GM19468 (cell line): ENCODE results near the gene COL6A3.

Source experiments
- ATAC-seq: cut with Tn5 transposase; IDR thresholded peaks from one replicate; pipeline ENCODE4 v1.9.1; 2021; ENCODE audit warnings: mild to moderate bottlenecking, moderate library complexity, moderate number of reproducible peaks; ENCODE audit not compliant: unreplicated experiment; ENCODE audit errors: extremely low read depth

Gene COL6A3

DNA sequence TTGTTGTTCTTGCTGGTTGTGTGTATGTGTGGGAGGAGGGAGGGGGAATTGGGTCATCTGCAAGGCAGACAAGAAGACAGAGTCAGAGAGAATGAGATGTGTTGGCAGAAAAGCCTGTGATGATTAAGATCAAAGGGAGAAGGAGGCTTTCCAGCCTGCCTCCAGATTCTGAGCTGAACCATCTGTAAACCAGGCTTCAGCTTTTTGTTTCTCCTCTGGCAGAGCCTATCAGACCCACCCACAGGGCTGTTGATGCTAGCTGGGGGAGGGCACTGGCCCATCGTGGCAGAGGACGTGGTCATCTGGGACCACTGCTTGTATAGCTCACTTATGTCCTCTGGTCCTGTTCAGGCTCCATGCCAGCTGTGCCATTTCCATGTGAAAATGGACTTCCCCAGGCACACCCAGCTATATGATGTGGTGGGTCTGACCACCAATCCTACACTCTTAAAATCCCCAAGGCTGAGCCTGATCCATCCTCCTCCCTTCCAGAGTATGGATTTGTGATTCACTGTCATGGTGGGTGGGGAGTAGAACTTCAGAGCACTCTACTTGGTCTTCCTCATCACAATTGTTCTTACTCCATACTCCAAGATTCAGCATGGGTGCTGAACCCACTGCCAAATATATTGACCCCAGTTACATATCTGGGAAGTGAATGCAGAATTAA lies 27.8 kb upstream of the COL6A3 start:
- ATAC-seq: no peak

DNA sequence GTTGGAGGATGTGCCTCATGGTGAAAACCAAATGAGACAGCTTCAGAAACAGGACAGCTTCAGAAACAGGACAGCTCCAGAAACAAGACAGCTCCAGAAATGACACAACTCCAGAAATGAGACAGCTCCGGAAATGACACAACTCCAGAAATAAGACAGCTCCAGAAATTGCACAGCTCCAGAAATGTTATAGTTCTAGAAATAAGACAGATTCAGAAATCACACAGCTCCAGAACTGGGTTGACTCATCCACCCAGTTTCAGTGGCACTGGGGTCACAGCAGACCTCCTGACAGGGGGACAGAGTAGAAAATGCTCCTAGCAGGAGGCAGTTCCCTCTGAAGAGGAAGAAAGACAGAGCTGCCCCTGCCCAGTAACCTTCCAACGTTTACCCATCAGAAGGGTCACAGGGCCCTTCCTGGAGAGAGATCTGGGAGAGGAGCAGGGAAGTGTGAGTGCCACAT lies 26.9 kb upstream of the COL6A3 start:
- no peak for ATAC-seq

DNA sequence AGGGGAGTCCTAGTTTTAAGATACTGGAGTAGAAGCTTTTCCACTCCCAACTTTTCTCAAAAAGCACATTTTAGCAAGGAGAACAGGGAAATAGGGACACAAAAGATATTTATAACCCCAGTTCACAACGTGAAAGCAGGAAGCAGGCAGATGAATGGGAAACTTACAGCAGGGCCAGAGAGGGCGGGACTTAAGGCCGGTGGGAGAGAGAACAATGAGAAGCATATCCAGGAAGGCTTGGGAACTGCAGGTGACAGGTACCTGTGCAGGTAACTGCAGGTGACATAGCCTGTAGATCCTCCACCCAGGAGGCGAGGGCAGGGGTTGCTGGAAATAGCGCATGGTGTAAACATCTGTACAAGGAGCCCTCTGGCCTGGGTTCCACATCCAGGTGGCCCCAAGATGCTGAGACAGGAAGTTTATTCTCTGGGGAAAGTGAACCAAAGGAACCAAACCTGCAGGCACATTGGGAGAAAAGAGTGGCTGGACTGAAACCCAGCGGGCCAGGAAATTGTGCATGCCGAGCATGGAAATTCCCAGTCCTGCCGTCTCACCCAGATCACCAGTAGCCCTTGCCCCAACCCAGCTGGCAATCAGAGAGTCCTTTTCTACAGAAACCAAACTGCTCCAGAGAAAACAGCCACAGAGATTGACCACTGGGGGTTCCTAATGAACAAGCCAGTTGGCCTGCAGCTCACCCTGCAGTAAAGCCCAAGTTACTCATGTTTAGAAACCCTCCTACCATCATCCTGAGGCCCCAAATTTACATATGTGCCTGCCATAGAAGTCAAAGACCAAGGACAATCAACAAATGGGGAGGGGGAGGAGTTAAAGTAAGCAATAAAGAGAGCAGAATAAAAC lies 24.3 kb upstream of the COL6A3 start:
- ATAC-seq: no peak

DNA sequence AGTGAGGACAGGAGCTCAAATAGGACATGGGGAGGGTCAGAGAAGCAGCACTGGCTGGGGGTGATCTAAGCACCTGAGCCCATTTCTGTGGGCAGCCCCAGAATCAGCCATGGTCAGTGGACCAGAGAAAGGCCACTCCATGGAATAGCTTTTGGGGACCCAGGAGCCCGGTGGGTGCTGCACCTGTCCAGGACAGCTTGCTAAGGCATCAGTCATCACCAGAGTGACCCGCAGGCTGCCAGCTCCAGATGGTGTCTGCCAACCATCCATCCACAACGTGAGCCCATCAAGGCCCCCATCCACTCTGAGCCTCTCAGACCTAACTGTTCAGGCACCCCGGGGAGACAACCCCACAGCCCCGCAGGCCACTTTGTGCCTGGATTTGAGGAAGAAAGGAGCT lies 23.6 kb upstream of the COL6A3 start:
- no peak for ATAC-seq

DNA sequence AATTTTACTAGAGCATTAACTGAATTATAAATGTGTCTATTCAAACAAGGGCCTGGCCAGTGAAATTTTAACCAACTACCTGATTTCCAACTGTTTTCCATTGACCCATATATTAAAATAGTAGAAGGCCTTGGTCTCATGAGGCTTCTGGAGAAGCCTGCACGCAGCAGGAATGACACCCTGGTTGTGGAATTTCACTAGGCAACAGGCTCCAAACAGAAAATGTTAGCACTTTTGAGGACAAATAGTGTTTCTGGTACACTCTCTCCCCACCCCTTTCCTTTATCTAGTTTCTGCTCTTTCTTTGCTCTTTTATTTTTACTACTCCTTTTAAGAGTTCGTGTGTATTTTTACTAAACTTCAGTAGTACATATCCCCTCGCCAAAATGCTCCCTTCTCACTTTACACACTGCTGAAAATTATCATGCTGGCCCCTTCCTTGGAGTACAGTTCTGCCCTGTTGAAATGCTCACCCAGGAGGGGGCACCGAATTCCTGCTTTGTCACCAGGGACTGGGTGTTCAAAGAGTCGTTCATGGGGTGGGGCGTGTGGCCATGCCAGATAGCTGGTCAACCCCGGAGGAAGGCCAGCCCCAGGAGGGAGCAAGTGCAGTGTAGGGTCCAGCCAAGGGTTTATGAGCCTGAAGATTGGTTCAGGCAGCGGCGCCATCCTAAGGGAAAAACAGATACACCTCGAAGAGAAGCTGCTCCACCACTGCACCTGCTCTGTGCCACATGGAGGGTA lies 22.1 kb upstream of the COL6A3 start:
- no peak for ATAC-seq

DNA sequence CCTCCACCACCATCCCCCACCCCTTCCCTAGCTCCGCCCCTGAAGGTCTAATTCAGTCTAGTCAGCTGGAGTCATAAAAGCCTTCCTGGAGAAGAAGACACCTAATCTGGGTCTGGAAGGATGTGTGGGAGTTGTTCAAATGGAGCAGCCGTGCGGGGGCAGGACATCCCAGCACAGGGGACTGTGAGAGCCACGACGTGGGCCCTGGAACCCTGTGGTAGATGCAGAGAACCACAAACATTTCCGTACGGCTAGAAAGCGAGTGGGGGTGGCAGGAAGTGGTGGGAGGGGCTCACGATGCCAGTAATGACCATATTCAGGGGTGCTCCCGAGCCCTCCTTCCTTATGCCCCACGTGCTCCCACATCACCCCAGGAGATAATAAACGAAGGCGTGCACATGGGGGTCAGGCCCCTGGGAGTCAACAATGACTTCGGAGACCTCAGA lies 20.9 kb upstream of the COL6A3 start:
- no peak for ATAC-seq

DNA sequence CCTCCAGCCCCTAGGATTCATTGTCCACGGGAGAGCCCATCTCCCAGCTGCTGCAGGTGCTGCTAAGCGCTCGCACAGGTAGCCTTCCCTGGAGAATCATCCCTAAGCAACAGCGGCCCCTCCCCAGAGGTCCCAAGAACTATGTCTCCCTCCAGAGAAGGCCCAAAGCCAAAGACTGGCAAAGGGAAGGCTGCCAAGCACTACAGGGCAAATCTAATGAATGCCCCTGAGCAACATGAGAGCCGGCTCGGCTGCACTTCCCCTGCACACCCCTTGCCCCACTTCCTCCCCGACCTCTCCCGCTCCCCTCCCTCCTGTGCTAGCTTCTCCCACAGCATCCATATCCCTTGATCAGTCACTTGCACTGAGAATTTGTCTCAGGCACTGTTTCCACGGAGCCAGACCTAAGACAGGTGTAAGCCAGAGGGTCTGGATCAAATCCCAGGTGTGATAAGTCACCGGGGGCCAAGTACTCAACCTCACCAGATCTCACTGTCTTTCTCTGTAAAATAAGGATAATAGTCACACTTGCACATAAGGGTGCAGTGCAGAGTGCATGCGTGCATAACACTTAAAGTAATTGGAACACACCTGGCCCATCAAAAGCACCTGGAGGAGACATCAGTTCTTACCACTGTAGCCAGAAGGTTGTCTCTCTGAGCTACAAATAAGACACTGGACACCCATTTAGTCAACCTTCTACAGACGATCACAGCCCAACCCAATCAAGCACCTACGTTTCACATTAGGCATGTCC lies 20.1 kb upstream of the COL6A3 start:
- ATAC-seq: no peak

DNA sequence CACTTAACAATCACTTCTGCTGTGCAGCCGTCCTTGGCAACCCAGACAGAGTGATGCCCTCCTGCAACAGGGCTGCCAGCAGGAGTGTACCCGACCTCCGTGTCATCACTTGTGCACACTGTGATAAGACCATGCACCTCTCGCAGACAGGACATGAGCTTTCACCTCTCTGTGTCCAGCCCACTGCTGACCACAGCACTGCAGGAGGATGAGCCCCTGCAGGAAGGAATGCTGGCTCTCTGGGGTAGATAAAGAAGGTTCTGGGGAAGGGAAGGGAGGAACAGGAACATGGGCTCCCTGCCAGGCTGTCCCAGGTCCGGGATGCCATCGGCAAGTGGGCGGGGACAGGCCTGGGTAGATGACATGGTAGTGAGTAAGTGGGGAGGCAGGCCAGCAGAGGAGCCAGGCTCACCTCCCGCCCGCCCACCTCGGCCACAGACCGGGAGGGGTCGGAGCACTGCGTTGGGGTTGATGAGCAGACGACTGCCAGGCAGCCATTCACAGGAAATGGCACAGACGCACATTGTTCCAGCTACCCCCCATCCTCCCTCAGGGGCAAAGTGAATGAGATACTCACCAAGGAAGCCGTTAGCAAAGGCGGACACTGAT lies 18.6 kb upstream of the COL6A3 start:
- ATAC-seq: no peak

DNA sequence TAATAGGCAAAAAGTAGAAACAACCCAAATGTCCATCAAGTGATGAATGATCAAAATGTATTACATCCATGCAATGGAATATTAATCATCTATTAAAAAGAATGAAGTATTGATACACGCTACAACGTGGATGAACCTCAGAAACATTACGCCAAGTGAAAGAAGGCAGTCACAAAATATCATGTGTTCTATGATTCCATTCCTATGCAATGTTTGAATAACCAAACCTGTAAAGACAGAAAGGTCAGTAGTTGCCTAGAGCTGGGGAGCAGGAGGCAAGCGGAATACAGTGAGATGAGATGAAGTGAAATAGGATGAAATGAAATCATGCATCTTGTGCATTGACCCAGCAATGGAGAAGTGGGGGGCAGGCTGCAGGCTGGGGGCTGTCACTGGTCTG lies 17.9 kb upstream of the COL6A3 start:
- no peak for ATAC-seq

DNA sequence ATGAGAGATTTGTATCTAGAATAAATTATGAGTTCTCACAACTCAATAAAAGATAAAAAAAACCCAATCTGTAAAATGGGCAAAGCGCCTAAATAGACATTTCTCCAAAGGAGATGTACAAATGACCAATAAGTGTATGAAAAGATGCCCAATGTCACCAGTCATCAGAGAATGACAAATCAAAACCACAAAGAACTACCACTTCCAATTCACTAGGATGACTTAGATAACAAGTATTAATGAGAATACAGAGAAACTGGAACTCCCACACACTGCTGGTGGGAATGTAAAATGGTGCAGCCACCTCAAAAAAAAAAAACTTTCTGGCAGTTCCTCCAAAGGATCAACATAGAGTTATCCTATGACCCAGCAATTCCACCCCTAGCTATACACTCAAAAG lies 17.4 kb upstream of the COL6A3 start:
- no peak for ATAC-seq

DNA sequence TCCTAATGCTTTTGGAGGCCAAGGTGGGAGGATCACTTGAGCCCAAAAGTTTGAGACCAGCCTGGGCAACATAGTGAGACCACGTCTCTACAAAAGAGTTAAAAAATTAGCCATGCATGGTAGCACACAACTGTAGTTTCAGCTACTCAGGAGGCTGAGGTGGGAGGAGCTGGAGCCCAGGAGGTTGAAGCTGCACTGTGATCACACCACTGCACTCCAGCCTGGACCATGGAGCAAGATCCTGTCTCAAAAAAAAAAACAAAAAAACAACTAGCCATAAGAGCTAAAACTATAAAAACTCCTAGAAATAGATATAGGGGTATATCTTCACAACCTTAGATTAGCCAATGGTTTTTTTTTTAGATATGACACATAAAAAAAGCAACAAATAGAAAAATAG lies 16.9 kb upstream of the COL6A3 start:
- ATAC-seq: no peak

DNA sequence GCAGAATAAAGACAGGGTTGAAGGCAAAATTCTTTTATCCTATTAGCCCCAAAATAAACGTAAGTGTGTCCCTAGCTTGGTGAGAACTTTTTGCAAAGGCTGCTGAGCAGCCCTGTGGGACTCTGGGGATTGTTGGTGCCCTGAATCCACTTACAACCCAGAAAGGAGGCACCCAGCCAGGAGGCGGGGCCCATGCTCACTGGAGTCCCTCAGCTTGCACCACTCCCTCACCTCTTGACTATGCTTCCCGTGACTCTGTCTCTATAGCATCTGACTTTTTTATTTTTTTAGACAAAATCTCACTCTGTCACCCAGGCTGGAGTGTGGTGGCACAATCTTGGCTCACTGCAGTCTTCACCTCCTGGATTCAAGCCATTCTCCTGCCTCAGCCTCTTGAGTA lies 15.8 kb upstream of the COL6A3 start:
- ATAC-seq: no peak

DNA sequence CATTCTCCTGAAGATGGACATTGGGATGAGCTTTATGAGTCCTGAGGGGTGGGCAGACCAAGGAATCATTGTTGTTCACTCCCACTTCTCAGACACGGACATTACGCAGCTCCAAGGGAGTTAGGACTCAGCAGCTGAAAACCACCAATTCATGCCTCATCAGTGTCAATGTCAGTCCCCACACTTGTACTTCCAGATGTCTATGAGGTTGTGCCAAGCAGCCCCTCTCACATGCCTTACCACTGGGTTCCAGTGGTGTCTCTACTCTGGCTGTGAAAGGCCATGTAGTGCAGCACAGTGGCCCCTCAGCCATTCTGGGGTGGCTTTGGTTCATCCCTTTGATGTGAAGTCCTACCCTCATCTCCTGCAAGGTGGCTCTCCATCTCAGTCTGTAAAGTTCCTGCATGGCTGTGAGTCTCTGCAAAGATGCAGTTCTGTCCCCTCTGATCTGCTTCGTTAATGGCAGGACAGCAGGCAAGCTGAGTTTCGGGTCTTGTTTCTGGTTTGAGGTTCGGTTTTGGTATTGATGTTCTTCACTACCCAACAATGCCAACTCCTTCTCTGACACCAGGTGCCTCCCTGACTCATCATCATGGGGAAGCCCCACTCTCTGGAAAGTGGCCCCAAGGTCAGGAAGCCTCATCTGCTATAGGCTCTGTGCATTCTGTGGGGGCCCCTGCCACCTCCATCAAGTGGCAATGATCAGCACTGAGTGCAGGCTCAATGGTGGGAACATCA lies 14.0 kb upstream of the COL6A3 start:
- no peak for ATAC-seq

DNA sequence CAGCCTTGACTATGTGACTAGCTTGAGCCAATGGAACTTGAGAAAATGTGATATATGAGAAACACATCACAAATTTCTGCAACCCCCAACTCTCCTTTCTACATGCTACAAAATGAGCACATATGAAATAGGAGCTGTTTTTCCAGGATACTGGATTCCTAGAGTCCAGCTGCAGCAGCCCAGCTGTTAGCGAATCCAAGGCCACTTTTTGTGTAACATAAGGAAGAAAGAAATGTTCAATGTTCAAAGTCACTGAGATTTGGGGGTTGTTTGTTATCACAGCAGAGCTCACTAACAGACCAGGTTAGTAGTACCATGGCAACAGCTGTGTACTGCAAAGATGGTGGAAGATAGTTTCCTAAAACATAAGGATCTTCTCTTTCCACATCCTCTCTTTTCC lies 12.6 kb upstream of the COL6A3 start:
- no peak for ATAC-seq

DNA sequence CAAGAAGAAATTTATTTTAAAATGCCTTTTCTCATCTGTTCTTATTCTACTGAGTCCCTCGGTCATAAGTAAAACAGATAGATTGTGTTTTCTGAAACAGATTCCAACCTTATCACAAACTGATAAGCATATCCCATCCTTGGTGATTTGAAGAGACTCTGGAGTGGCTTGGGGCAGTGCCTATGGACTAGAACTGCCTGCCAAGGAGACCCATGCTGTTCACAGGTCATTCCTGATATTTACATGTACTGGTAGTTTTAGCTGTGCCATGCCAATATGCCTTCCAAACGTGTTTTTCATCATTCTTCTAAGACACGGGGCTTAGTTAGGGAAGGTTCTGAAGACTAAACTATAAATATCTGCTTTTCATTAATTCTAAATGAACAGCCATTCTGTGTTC lies 11.4 kb upstream of the COL6A3 start:
- no peak for ATAC-seq

DNA sequence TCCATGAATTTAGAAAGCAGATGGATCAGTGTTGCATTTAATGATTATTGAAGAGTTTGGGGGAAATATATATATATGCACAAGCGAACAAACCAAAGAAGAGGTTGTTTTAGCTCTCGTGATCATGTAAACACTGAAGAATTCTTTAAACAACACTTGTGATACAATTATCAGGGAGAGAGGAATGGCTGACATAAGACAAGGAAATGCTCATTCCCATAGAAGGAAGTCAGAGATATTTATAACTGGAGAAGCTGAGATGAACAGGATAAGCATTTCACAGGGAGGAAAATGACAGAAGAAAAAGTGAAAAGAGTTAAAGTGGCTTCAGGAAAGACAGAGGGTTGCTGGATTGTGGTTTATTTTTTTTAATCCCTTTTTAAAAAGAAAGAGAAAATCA lies 10.6 kb upstream of the COL6A3 start:
- ATAC-seq: no peak

DNA sequence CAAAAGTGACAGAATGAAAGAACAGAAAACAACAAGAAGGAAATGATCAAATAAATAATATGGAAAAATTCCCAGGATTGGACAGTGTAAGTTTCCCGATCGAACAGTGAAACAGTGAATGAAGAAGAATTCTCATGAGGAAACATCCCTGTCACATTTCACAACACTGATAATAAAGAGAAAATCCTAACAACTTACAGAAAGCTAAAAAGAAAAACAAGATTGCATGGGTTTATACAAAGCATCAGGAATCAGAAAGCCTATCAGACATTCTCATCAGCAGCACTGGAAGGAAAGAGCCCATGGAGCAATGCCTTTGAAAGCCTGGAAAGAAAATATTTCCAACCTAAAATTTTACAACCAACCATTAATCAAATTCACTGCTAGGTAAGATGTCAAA lies 9.9 kb upstream of the COL6A3 start:
- ATAC-seq: no peak

DNA sequence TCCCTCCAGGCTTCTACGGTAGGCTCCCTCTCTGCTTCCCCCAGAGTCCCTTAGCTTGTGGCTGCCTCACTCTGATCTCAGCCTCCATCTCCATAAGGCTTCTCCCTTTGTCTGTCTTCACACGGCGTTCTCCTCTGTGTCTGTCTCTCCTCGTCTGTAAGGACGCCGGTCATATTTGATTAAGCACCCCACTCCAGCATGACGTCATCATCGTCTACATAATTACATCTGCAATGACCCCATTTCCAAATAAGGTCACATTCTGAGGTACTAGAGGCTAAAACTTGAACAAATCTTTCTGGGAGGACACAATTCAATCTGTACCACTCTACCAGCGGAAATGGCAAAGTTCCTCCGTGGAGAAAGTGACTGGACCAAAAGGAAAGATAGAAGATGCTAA lies 8.3 kb upstream of the COL6A3 start:
- no peak for ATAC-seq

DNA sequence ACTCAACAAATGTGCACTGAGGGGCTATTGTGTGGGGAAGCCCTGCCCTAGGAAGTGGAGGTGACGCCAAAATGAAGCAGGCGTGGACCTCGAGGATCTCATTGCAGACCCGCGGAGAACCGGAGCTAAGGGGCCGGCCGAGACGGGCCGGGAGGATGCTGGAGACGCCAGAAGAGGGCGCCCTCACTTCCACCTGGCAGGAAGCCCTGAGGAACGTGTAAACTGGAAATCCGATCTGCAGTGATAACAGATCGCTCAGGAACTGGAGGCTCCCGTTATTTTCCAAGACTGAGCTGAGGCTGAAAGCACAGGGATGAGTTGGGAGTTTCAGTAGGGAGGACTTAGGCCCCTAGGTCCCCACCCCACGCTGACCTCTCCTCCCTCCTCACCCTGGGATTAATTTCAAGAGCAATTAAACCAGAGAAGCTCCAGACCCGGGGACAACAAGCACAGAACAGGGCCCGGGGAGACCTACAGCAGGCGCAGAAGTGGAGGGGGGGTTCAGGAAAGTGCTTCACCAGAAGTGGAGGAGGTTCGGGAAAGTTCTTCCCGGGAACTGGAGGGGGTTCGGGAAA lies 7.7 kb upstream of the COL6A3 start:
- no peak for ATAC-seq
